AG10803 (cell line): ENCODE measurements around the gene PRDM16.

ENCODE experiments used
- DNase-seq: peaks from one replicate; pipeline ENCODE4 v3.0.0; 2010; ENCODE audit warnings: low read depth
- H3K4me3 ChIP-seq: 2 replicates; pipeline ENCODE4 v1.5.1; 2011; ENCODE audit warnings: mild to moderate bottlenecking, low read length, control low read depth
- CTCF ChIP-seq: conservative IDR thresholded peaks from 2 replicates; pipeline ENCODE4 v1.5.1; 2011; ENCODE audit warnings: mild to moderate bottlenecking, low read length, control low read depth, inconsistent platforms

PRDM16 gene

GRCh38 chr1:3444298-3444697, 375.3 kb downstream of the PRDM16 start:
- no peak for TF ChIP-seq CTCF
- H3K4me3 ChIP-seq: no peak overlapping the region
- no peak for DNase-seq

GRCh38 chr1:3444736-3445135, 375.7 kb downstream of the PRDM16 start:
- no peak for TF ChIP-seq CTCF
- DNase-seq: no peak
- H3K4me3 ChIP-seq: no peak overlapping the region

- no peak for DNase-seq
- no peak overlapping the region for H3K4me3 ChIP-seq
- no peak for TF ChIP-seq CTCF
Measured at GRCh38 chr1:3450202-3450863, 381.3 kb downstream of the PRDM16 start.

GRCh38 chr1:3450983-3451382, 382.0 kb downstream of the PRDM16 start:
- H3K4me3 ChIP-seq: no peak overlapping the region
- DNase-seq: no peak
- no peak for TF ChIP-seq CTCF

- H3K4me3 ChIP-seq: no peak overlapping the region
- no peak for TF ChIP-seq CTCF
- DNase-seq: no peak
Measured at GRCh38 chr1:3451994-3452865, 383.2 kb downstream of the PRDM16 start.

GRCh38 chr1:3452866-3453175, 383.8 kb downstream of the PRDM16 start:
- no peak for DNase-seq
- no peak overlapping the region for H3K4me3 ChIP-seq
- TF ChIP-seq CTCF: no peak
